SU-DHL-6 (cell line): ENCODE measurements around the gene PLA2G4B.

ENCODE experiments used
- H2AFZ ChIP-seq: fragments of 200-600 bp; sonication (generic); 2 replicates; pipeline ENCODE4 v1.6.1; 2014; ENCODE audit warnings: low read depth, mild to moderate bottlenecking, moderate library complexity, mixed read lengths, antibody characterized with exemption, low read length; ENCODE audit not compliant: severe bottlenecking
- H3F3A ChIP-seq: fragments of 200-600 bp; shearing (Covaris generic); 2 replicates; pipeline ENCODE4 v1.6.0; 2016; ENCODE audit warnings: antibody characterized with exemption, mild to moderate bottlenecking; ENCODE audit not compliant: insufficient read depth
- H3K27ac ChIP-seq: fragments of 200-600 bp; sonication (generic); 2 replicates; pipeline ENCODE4 v1.5.1; 2016; ENCODE audit warnings: low read depth, mild to moderate bottlenecking, low read length, moderate library complexity, mixed read lengths
- H3K27me3 ChIP-seq: fragments of 200-600 bp; sonication (generic), shearing (Covaris generic); 2 replicates; pipeline ENCODE4 v1.6.0; 2014; ENCODE audit warnings: mild to moderate bottlenecking, low read length
- H3K36me3 ChIP-seq: fragments of 200-600 bp; sonication (generic); 2 replicates; pipeline ENCODE4 v1.6.1; 2014; ENCODE audit warnings: mild to moderate bottlenecking, low read length, mixed read lengths
- H3K4me2 ChIP-seq: fragments of 300-600, 200-600 bp; shearing (Covaris generic), sonication (generic); 2 replicates; pipeline ENCODE4 v1.6.0; 2014; ENCODE audit warnings: low read length, low read depth, mild to moderate bottlenecking; ENCODE audit not compliant: poor library complexity, severe bottlenecking
- H3K4me3 ChIP-seq: fragments of 200-600 bp; sonication (generic); 2 replicates; pipeline ENCODE4 v1.5.1; 2014; ENCODE audit warnings: antibody characterized with exemption, low read length, mild to moderate bottlenecking, mixed read lengths; ENCODE audit not compliant: insufficient read depth, poor library complexity, severe bottlenecking
- H3K79me2 ChIP-seq: fragments of 200-600 bp; sonication (generic); 2 replicates; pipeline ENCODE4 v1.6.1; 2014; ENCODE audit warnings: mild to moderate bottlenecking, low read length, moderate library complexity; ENCODE audit not compliant: insufficient read depth
- H3K9ac ChIP-seq: fragments of 200-600 bp; sonication (generic); 2 replicates; pipeline ENCODE4 v1.7.0; 2014; ENCODE audit warnings: mild to moderate bottlenecking, low read length
- H3K9me2 ChIP-seq: fragments of 200-600 bp; sonication (generic); replicated peaks from 2 replicates; pipeline ENCODE4 v1.6.1; 2014; ENCODE audit warnings: low read length; ENCODE audit not compliant: insufficient read depth
- H3K9me3 ChIP-seq: fragments of 200-600 bp; sonication (generic); 2 replicates; pipeline ENCODE4 v1.6.1; 2014; ENCODE audit warnings: low read length, mixed read lengths; ENCODE audit not compliant: insufficient read depth
- H4K20me1 ChIP-seq: fragments of 200-600 bp; sonication (generic); 2 replicates; pipeline ENCODE4 v1.6.1; 2014; ENCODE audit warnings: low read depth, mild to moderate bottlenecking, antibody characterized with exemption, low read length, moderate library complexity, mixed read lengths
- EZH2phosphoT487 ChIP-seq: fragments of 200-600 bp; sonication (generic), shearing (Covaris generic); conservative IDR thresholded peaks from 2 replicates; pipeline ENCODE4 v1.6.1; 2018; ENCODE audit warnings: mild to moderate bottlenecking, antibody characterized with exemption, low read length, moderate library complexity, mixed read lengths
- TF ChIP-seq, protein P1 (sequence below): fragments of 200-600 bp; sonication (generic); IDR thresholded peaks from one replicate; pipeline ENCODE4 v1.5.1; 2017; ENCODE audit warnings: antibody characterized with exemption, mild to moderate bottlenecking, low read length, moderate library complexity; ENCODE audit not compliant: insufficient read depth, poor library complexity, severe bottlenecking

Gene PLA2G4B

DNA sequence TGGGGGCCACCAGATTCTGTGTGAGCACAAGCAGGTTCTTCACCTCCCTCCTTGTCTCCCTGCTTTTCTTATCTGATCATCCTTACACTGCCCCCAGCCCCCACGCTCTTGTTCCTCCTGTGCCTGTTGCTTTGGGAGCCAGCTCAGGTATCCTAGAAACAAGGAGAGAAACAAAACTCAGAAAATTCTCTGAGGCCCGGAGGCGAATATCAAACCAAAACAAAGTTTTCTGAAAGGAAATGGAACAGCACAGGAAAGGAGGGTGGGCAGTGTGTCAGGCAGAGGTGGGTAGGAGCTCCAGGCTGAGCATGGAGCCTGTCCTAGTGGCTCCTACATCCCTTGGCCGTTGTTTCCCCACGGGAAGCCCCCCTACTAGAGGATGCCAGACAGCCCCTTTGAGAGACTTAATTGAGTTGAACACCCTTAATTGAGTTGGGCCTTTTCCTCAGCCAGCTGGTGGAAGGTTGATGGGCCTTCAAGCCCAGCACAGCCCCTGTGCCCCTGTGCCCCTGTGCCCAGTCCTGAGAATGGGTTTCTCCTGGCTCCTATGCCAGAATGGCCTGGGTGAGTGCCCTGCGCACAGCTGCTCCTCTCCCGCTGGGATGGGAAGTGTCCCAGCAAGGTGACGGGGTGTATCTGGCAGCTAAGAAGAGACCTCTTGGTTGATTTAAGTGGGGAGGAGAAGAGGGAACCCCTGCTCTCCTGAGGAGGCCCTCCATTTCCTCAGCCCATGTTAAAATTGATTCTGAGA is 33.6 kb upstream of the PLA2G4B start:
- Histone ChIP-seq H3K9ac (no peak overlapping the region), H3K4me2 (no peak overlapping the region), H4K20me1 (no peaks in the 10 kb centered on the region), H3K79me2 (no peaks in the 10 kb centered on the region), H3K9me2 (no peaks in the 10 kb centered on the region), H3F3A (no peaks in the 10 kb centered on the region), H2AFZ (no peak overlapping the region), H3K27me3 (no peaks in the 10 kb centered on the region), H3K36me3 (0 out of 2 replicates have a peak, but pooled peaks cover 4% of the 10 kb centered on the region), H3K9me3 (no peaks in the 10 kb centered on the region; the same call in 1 of the 2 replicates), H3K27ac (no peak overlapping the region), H3K4me3 (no peak overlapping the region)
- no peak for TF ChIP-seq EZH2phosphoT487
- TF ChIP-seq, protein P1, sequence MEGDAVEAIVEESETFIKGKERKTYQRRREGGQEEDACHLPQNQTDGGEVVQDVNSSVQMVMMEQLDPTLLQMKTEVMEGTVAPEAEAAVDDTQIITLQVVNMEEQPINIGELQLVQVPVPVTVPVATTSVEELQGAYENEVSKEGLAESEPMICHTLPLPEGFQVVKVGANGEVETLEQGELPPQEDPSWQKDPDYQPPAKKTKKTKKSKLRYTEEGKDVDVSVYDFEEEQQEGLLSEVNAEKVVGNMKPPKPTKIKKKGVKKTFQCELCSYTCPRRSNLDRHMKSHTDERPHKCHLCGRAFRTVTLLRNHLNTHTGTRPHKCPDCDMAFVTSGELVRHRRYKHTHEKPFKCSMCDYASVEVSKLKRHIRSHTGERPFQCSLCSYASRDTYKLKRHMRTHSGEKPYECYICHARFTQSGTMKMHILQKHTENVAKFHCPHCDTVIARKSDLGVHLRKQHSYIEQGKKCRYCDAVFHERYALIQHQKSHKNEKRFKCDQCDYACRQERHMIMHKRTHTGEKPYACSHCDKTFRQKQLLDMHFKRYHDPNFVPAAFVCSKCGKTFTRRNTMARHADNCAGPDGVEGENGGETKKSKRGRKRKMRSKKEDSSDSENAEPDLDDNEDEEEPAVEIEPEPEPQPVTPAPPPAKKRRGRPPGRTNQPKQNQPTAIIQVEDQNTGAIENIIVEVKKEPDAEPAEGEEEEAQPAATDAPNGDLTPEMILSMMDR: no peak

DNA sequence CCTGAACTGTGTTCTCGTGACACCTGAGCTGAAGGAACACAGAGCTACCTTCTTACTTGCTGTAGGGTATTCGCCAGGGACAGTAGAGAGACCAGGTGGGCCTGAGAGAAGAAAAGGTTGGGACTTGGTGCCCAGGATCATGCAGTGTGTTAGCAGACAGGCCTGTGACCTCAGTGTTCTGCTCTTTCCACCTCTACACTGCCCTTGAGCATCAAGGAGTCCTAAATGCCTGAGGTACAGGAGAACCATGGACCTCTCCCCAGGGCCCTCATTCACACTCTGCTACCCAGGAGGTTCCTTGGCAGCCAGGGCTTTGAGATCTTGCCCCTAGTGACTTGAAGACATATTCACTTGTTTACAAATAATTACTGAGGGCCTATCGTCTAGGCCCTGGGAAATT is 32.9 kb upstream of the PLA2G4B start:
- Histone ChIP-seq H3K4me3 (no peak overlapping the region), H3K9ac (no peak overlapping the region), H4K20me1 (no peaks in the 10 kb centered on the region), H3K4me2 (no peak overlapping the region), H3K9me2 (no peaks in the 10 kb centered on the region), H2AFZ (no peak overlapping the region), H3K79me2 (no peaks in the 10 kb centered on the region), H3K36me3 (0 out of 2 replicates have a peak, but pooled peaks cover 4% of the 10 kb centered on the region), H3K27me3 (no peaks in the 10 kb centered on the region), H3F3A (no peaks in the 10 kb centered on the region), H3K27ac (no peak overlapping the region), H3K9me3 (no peaks in the 10 kb centered on the region; the same call in 1 of the 2 replicates)
- TF ChIP-seq, protein P1: no peak
- no peak for TF ChIP-seq EZH2phosphoT487

DNA sequence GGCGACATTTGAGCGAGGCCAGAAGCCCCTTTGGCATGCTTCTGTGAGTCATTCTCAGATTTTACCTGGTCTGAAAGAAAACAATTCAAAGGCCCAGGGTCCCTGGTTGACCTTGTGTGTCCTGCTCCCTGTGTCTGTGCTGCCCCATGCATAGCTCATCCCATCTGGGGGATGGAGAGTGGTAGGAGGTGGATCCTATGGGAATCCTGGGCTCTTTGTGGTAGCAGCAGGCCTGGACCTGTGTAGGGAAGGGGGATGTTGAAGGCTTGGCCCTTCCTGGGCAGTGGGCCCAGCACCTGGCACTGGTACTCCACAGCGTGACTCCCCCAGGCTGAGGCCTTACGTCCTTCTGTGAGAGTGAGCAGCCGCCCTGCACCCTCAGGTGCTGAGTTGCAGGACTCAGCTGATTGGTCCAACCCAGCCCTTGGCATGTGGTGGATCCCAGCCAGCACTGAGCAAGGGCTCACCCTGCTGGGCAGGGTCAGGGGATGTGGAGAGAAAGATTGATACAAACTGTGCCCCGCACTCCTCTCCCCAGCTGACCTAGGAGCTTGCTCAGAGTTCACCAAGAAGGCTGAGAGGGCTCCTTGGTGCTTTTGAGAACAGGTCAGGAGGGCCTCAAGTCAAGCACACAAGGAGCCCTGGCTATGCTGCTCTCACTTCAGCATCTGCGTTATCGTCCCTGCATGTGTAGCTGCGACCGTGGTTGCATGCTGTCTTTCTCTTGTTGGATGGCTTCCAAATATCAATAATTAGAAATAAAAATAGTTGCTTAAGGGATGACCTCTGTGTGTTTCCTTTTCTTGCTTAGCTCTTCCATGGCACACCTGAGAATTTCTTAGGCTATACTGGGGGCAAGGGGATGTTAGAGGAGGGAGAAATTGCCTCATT is 32.1 kb upstream of the PLA2G4B start:
- H3K9me2 ChIP-seq: no peaks in the 10 kb centered on the region
- no peaks in the 10 kb centered on the region for H3F3A ChIP-seq
- no peak for TF ChIP-seq EZH2phosphoT487
- no peaks in the 10 kb centered on the region for H3K36me3 ChIP-seq
- no peaks in the 10 kb centered on the region for H4K20me1 ChIP-seq
- H3K27ac ChIP-seq: no peak overlapping the region
- H3K4me2 ChIP-seq: no peak overlapping the region
- H3K79me2 ChIP-seq: no peaks in the 10 kb centered on the region
- H3K4me3 ChIP-seq: no peak overlapping the region
- H3K9ac ChIP-seq: no peak overlapping the region
- no peak overlapping the region for H2AFZ ChIP-seq
- no peaks in the 10 kb centered on the region for H3K27me3 ChIP-seq
- H3K9me3 ChIP-seq: no peaks in the 10 kb centered on the region
